Measurements from ENCODE around the gene TEX13D. TPM values are rescaled to one million over a fixed set of nuclear protein-coding genes. Genes with fewer than 3 reads are reported as not detected.

The TEX13D gene
- total RNA-seq (2011; cell fraction: chromatin; rRNA removed; ENCODE audit: low replicate concordance), result not detected in 2 replicates
- total RNA-seq (2011; cell fraction: nucleolus; rRNA removed), result not detected in 2 replicates
- total RNA-seq (2011; cell fraction: nucleoplasm; rRNA removed), result not detected in 2 replicates
- total RNA-seq (2014; rRNA removed), result not detected in 2 replicates
- total RNA-seq (2014; rRNA removed; fragmentation: Illumina TruSeq; extraction: Trizol), result not detected in 2 replicates
- total RNA-seq (2015; rRNA removed; fragmentation: Illumina TruSeq; extraction: Trizol), result not detected in 2 replicates
- not detected in 2 replicates for total RNA-seq (2021)
- not detected in 2 replicates for polyA plus RNA-seq (2011; rRNA removed)
- polyA plus RNA-seq (2011; cell fraction: cytosol; rRNA removed), result not detected in 2 replicates
- not detected in 2 replicates for polyA plus RNA-seq (2011; cell fraction: nucleus; rRNA removed)
- not detected in 2 replicates for polyA plus RNA-seq (2012)
- polyA plus RNA-seq (2014; fragmentation: Illumina TruSeq; extraction: Trizol), result not detected in 2 replicates
- under 1 TPM in 1 of 2 experiments, not detected in 1; 0.06 TPM for polyA plus RNA-seq (2014; fragmentation: Nextera tagmentation; extraction: Ambion mirVana)
- not detected in 2 replicates for polyA plus RNA-seq (2014; rRNA removed)
- polyA minus RNA-seq (2011; rRNA and poly(A)+ RNA removed), result not detected in 2 replicates
- not detected in 2 replicates for polyA minus RNA-seq (2011; cell fraction: cytosol; rRNA and poly(A)+ RNA removed)
- polyA minus RNA-seq (2011; cell fraction: nucleus; rRNA and poly(A)+ RNA removed), result not detected in 2 replicates
- not detected for Bru-seq, nascent RNA
- BruChase-seq, experiment 1, labeled RNA remaining after a 2-hour chase, result not detected
- percentile 29 among the genes with signal in this experiment for BruChase-seq, experiment 2, labeled RNA remaining after a 6-hour chase
- long read RNA-seq, experiment 1, result 0 reads
- long read RNA-seq, experiment 2, result 0 reads
- long read RNA-seq, experiment 3, result 0 reads

- Histone ChIP-seq H3K27ac (ENCODE audit: extremely low read depth, low read depth, low read length) (no peak within 1 kb of the TSS), H3K9me1 (ENCODE audit: control insufficient read depth, insufficient read depth, low read length) (no peaks in the 10 kb centered on the region), H3K27me3 (ENCODE audit: control insufficient read depth in 2 of 2, insufficient read depth in 2 of 2, low read length in 2 of 2) (no peaks in the 10 kb centered on the region), H3K36me3 (ENCODE audit: control insufficient read depth, insufficient read depth, low read length) (no peaks in the 10 kb centered on the region), H3K9ac (ENCODE audit: insufficient read depth in 1 of 2, low read depth in 2 of 2, low read length in 2 of 2) (no peak within 1 kb of the TSS), H3K4me3 (no peak within 1 kb of the TSS), H3K4me1 (replicated peaks in 1 of 2; ENCODE audit: control insufficient read depth in 2 of 2, insufficient read depth in 2 of 2, low read length in 2 of 2) (no peaks in the 10 kb centered on the region; a peak in 1 of 5 replicates), H3K79me2 (ENCODE audit: control insufficient read depth, insufficient read depth, low read length) (no peaks in the 10 kb centered on the region), H3K4me2 (ENCODE audit: insufficient read depth, low read length) (no peak within 1 kb of the TSS), H4K20me1 (replicated peaks; ENCODE audit: control insufficient read depth, insufficient read depth, low read length) (no peaks in the 10 kb centered on the region), H2AFZ (ENCODE audit: low read depth, low read length) (no peak within 1 kb of the TSS; the same call in 1 of the 2 replicates), H3K9me3 (replicated peaks; ENCODE audit: control insufficient read depth, insufficient read depth, low read depth, low read length) (no peaks in the 10 kb centered on the region)
- in situ Hi-C loops (cut with MboI) (no loop called here), intact Hi-C loops (cut with micrococcal nuclease) (no loop called here)
- TF ChIP-seq, protein P1, sequence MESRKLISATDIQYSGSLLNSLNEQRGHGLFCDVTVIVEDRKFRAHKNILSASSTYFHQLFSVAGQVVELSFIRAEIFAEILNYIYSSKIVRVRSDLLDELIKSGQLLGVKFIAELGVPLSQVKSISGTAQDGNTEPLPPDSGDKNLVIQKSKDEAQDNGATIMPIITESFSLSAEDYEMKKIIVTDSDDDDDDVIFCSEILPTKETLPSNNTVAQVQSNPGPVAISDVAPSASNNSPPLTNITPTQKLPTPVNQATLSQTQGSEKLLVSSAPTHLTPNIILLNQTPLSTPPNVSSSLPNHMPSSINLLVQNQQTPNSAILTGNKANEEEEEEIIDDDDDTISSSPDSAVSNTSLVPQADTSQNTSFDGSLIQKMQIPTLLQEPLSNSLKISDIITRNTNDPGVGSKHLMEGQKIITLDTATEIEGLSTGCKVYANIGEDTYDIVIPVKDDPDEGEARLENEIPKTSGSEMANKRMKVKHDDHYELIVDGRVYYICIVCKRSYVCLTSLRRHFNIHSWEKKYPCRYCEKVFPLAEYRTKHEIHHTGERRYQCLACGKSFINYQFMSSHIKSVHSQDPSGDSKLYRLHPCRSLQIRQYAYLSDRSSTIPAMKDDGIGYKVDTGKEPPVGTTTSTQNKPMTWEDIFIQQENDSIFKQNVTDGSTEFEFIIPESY (CRISPR knock-in tag; IDR thresholded peaks at IDR 0.05), result 0 out of 2 replicates have a peak, but pooled peaks have one; percentile 35
- TF ChIP-seq ZNF41 (CRISPR knock-in tag; conservative IDR thresholded peaks at IDR 0.05), result no peak
- FAIRE-seq (no peak), DNase-seq (ENCODE audit: extremely low read depth in 1 of 4, low spot score in 3 of 4) (no peak), ATAC-seq (no peak)
- 93% methylated on average over 24 of the region's 57 CpGs for WGBS (ENCODE audit: insufficient coverage, low coverage, missing lambda C conversion rate)
- CTCF ChIA-PET (ENCODE audit: low intra/inter-chr PET ratio), result no interaction called here
- POLR2A ChIA-PET, result interaction anchor here (0.6 kb wide), 1 partner anchor 15 kb away, joined by 3 read pairs; no protein-coding TSS in a partner anchor
- BruUV-seq (replicated peaks), result no TSS peak
Observed at GRCh38 chrX:124332481-124333424, at the start of gene TEX13D. Gene TEX13D (plus strand): TSS chrX:124332660. CDS start chrX:124332918, 258 bp downstream.

All from K562 (cell line).